Stimulated activated CD4-positive, alpha-beta T cell treated with anti-CD3 and anti-CD28 coated beads, Interleukin-2, amount 100 ng/mL, for 24 hours (primary cell): ENCODE data around the gene ADRA2B.
A peak's percentile ranks its signal among the peaks of the same experiment; 100 is the strongest.
"Not testable (repeated sequence)": the region's sequence is repeated elsewhere in the genome, so short reads cannot be mapped to it uniquely, and the experiment has no call there.

Source experiments
- DNase-seq, 2 donors: peaks; one replicate each; pipeline ENCODE4 v3.0.0-alpha.2; 2020

ADRA2B gene

DNA sequence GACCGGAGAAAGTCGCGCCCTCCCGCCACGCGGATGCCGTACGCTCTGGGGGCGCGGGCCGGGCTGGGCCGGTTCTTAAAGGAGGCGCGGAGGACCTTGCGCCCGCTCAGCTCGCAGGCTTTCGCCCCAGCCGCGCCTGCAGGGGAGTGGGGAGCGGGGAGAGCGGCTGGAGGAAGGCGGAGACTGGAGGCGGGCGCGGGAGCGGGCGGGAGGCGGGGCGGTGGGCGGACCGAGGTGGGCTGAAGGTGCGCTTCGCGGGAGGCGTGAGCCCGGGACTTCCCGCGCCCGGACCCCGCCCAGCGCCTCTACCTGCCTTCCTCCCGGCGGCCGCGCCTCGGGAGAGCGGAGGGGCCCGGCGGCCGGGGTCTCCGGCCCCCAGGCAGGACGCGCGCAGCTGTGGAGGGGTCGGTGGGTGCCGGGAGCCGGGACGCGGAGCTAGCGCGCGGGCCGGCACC, at the start of gene ADRA2B:
TSS of gene ADRA2B (minus strand) at position 148 of the 455 bp plus-strand sequence. CDS start 422 bp downstream, outside the sequence.
- DNase-seq = peak; percentile 69 to 86

DNA sequence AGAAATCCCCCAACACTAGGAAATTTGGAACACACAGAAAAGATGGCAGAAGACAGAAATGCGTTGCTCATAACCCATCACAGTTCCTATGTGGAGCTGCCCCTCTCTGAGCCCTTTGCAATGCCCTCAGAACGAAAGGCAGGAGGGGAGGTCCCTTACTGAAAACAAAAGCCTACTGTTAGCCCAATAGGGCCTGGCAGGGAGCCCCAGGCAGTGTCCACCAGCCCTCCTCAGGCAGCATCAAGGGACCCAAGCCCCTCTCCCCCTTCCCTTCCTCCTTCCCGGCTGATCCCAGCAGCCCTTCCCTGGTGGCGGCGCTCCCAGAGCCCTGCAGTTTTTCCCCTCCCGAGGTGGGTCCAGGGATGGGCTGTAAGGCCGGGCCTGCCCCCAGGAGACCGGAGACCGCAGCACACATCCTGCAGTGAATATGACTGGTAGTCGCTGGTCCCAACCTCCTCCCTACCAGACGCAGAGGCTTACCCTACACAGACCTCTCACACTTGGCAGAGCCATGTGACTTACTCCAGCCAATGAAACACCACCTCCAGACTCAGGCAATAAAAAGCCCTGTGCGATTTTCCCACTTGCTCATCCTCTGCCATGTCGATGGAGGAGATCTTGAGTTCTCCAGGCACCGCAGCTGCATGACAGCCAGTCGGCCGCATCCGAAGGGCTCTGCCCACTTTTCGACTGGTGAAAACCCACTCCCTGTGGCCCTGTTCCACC, 48.3 kb upstream of the ADRA2B start:
- peak; percentile 65 to 70 for DNase-seq

DNA sequence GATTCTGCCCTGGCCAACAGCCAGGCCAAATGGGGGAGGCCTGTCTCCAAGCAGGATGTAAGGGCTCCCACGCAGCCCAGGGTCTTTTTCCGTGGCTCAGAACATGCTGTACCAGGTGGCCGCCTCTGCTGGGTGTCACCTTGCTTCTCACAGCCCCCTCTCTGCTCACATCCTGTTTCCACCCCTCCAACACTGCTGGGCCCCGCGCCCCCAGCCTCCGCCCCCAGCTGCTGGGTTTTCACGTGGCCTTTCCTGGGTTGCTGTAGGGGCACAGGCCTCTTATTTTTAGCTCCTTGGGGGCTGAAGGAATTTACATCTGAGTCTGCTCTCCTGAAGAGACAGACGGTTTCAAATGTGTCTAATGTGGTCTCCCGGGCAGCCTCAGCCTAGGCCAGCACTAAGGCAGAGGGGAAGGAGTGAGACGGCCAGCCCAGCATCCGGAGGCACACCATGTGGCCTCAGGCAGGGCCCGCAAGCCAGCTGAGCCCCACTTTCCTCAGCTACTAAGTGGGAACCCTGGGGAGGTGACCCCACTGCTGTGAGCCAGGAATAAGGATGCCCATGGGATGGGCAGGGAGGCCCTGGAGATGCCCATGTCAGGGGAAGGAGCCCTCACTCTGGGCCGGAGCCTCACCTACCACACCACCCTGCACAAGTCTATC, 47.5 kb upstream of the ADRA2B start:
- peak; percentile 82 to 86 for DNase-seq

DNA sequence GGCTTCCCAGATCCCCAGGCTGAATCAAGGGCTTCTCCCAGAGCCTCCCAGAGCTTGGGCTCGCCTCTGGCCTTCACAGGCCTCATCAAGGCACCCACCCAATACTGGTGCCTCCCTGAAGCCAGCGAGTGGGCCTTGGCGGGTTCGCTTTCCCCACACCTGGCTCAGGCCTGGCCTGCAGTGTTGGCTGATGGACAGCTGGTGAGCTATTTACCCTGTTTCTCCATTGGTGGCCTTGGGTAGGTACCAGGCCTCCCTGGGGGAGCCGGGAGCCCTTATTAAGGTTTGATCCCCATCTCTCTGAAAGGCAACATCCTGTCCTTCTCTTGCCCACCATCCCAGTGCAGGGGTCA, 47.0 kb upstream of the ADRA2B start:
- DNase-seq = no peak

DNA sequence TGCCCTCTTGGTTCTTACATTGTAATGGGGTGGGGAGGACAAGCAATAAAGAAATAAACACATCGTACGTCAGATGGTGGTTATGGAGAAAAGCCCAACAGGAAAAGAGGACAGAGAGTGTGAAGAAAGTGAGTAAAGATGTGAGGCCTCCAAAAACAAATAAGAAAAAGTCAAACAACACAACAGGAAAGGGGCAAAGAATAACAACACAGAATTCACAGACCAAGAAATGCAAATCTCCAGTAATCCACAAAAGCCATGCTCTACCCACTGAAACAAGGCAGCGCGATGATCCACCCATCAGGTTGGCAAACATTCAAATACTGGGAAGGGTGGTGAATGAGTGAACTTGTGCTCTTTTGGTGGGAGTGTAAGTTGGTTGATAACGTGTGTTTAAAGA, 45.5 kb upstream of the ADRA2B start:
- DNase-seq = no peak

DNA sequence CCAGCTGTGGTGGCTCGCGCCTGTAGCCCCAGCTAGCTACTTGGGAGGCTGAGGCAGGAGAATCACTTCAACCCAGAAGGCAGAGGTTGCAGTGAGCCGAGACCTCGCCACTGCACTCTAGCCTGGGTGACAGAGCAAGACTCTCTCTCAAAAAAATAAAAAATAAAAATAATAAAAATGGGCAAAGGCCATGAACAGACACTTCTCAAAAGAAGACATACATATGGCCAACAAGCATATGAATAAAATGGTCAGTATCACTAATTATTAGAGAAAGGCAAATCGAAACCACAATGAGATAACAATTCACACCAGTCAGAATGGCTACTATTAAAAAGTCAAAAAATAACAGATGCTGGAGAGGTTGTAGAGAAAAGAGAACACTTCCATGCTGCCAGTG, 44.0 kb upstream of the ADRA2B start:
- not testable (repeated sequence) for DNase-seq

DNA sequence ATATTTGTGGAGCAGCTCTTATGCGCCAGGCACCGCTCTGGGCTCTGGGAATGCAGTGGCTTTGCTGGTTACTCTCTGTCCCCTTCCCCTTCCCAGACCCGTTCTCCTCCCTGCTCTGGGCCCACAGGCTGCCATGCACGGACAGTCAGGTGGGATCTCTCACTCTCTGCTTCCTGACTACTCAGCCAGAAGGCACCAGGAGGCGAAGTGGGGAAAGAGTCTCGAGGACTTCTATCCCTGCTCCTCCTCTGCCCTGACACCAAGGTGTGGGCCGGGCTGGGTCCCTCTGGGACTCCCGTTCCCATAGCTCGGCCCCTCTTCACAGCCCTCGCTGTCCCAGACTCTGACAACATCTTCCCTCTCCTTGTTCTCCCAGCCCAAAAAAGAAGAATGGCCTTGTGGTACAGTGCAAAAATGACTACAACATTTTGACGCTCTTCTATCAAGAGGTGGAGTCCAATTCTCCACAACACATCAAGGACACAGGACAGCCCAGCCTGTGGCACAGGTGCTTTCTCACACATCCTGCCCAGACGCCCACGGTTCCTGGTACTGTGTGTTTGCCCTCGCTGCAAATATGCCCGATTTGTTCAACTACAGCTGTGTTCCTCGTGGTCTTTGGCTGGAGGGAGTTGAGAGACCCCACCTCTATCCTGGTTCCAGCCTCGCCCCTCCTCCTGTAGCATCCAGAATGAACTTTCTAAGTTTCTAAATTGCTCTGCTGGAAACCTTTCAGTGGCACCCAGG, 42.9 kb upstream of the ADRA2B start:
- peak; percentile 49 to 69 for DNase-seq

DNA sequence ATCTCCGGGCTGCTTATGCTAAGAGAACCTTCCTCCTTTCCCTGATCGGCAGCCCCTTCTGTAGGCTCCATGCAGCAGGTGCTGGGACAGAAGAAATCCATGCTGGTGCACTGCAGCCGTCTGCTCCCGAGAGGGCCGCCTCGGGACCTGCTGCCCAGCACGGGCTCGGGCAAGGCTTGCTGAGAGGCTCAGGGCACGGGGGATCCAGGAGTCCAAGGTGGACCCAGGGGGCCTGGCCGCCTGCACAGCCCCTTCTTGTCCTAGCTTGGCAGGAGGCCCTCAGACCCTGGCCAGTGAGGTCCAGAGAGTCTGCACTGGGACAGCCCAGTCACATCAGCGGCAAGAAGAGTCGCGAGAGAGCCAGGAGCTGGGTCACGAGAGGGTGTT, 42.2 kb upstream of the ADRA2B start:
- DNase-seq = no peak

DNA sequence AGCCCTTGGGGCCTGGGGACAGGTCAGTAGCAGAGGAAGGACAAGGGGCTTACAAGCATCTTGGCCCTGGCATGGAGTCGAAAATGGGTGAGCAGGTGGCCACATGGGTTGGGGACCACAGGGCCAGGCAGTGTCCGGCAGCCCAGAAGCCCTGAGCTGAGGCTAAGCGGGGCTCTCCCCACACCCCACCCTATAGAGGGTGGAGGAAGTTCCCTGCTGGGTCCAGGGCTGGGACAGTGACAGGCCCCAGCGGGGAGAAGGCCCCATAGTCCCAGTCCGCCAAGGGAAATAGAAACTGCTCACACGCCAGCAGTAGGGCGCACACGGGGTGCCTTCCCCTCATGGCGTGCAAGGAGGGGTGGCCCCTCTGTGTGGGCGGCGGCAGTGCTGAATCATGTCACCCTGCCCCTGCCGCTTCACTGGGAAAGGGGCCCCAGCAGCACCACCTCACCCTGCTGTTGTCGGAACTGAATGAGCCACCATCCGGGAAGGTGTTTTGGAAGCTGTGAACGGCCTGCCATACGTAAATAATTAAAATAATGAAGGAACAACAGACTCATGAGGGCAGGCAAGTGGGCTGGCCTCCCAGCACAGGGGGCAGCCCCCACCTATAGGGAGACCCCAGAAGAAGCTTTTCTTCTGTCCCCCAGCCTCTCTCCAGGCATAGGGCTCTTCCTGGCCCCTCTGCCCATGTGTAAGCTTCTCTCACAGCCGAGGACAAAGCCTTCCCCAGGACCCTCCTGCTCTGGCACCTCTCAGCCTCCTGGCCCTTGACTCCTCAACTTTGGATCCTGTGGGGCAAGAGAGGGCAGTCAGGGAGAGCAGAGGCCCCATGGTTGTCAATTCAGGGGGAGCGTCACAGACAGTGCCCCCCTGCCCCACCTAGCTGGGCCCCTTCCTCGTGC, 41.5 kb upstream of the ADRA2B start:
- DNase-seq = peak; percentile 97 to 98

DNA sequence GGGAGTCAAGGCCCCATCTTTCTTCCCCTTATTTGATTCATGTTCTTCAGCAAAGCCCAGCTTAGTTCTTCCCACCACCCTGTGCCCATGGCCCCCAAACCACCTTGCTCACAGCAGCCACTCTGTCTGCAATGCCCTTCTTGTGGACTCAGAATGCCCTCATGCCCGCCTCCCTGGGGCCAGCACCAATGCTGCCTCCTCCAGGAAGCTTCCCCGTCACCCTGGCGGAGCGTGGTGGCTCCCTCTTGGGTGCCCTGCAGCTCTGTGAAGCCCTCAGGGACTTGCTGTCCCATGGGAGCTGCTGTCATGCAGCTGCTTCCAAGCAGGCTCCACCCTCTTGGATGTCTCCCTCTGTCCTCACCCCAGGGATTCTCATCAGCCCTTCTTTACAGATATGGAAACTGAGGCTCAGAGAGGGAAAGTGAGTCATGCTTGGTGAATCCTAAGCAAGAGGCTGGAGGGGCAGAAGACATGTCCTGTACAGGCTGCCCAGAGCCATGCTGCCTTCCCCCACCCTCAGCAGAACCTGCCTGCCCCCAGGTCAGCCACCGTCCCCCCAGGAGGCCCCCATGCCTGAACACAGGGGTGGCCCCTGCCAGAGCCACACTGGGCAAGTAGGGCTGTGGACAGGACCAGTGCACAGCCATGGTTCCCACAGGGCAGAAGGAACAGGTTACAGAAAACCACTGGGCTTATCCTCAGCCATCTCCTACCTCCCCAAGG, 40.7 kb upstream of the ADRA2B start:
- peak in 1 of 2 donors; percentile 41 for DNase-seq

DNA sequence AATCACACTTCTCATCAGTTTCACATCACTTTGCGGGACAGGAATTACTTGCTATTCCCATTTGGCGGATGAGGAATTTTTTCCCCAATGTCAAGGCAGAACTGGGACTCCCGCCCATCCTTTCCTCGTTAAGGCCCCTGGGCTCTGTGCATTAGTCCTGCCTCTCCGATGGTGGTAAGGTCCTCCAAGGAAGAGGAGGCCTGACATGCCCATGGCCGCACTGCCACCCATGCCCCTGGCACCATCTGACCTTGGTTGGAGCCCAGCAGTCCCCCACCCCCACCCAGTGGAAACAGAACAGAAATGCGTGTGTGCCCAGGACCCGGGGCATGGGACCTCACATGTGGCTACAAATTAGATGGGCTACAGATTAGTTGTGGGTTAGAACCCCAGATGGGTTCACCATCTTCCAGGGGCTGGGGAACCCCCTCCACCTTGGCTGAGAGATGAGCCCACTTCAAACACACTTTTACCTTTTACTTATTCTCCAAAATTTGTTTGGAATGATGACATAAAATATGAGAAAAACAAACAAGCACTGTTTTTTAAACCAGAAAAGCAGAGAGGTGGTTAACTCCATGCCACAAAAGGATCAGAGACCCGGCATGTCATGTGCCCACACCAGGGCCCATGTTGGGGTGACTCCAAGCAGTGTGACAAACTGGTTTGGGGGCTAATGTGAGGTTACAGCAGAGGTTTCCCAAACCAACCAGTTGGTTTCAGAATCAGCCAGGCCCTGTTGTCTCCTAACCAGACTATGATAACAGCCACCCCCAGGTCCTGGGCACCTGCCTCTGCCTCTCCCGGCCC, 39.8 kb upstream of the ADRA2B start:
- DNase-seq = peak; percentile 60

DNA sequence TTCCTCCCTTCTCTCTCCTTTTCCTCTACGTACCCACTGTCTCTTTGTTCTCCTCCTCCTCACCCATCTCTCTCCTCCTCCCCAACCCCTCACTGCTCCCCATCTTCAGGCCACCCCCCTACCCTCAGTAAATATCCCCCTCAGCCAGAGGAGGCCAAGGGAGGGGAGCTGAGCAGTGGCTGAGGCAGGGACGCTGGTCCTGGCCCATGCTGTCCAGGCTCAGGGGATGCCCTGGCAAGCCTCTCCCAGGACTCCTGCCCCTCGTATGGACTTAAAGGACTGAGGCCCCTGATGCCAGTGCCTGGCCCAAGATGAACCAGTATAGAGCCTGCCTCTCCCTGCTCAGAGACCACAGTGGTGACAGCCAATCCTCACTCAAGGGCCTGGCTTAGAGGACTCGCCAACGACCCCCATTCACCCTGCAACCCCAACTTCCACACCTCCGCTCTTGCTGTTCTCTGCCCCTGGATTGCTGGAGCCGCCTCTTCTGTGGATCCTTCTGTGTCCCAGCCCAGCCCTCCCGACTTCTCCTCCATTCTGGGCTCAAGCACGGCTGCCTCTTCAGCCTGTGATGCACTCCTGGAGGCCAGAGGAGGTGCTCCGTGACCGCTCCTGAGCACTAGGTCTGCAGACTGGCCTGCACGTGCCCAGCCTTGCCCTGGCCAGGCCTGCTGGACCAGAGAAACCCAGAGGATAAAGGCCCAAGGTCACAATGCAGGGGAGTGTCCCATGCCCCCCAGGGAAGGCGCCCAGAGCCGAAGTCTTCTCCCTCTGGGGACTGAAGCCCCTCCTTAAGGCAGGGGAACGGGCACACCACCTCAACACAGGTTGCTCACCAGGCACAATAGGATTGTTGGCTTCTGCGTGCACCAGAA, 38.4 kb upstream of the ADRA2B start:
- DNase-seq = no peak

DNA sequence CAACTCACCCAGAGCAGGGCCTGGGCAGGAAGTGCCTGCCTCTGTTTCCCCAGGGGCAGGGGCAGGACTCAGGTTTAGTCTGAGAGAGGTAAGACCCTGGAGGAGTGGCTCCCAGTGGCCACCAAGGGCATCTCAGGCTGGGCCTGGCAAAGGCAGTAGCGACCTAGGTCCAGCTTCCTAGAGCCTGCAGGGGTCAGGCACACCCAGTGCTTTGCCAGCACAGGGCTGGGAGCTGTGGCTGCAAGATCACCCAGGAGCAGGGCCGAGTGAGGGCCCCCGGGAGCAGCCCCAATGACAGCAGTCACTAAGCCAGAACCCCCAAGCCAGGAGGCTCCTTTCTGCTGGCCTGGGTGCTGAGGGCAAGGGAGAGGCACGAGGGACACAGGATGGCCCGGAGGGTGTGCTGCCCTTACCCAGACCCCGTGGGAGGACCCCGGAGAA, 37.6 kb upstream of the ADRA2B start:
- no peak for DNase-seq

DNA sequence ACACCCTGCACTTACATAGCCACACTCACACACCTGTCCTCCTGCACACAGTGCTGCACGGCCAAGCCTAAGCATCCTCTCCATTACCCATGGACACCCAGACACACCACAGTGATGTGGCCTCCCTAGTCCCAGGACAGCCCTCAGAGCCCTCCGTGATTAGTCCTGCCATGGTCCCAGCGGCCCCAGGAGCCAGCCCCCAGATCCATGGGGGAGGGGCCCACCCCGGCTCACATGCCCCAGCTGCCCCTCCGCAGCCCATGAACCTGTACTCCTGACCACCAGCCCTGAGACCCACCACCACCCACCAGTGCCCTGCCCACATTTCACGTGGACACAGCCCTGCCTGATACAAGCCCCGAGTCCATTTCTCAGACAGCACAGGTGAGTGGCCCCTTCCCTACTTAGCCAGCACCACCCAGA, 36.9 kb upstream of the ADRA2B start:
- no peak for DNase-seq

DNA sequence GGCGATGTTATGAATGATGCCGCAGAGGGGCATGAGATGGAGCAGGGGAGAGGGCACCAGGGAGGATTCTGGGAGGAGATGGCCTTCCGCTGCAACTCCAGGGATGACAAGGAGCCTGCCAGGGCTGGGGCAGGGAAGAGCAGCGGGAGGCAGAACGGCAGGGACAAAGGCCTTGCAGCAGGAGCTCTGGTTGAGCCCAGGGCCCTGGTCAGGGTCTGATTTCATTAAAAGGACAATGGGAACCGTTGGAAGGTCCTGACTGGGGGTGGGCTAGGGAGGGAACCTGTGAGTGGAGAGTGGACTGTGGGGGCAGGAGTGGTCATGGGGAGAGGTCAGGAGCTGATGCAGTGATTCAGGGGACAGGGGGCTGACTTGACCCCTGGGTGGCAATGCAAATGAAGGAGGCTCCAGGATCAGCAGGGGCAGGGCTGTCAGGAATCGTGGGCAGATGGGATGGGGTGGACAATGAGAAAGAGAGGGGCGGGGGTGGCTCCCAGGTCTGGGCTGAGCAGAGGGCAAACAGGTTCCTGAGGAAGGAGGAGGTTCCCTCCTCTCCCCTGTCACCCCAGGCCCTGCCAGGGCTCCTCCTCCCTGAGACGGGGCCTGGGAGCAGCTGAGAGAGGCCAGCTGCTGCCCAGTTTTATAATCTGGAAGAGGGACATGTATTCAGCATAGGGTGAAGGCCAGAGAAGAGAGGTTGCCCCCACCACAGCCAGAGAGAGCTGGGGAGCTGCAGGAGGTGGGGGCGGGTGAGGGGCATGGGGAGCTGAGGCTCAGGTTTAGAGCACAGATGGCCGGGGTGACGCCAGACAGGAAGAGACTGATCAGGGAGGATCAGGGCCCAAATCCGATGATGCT, 36.2 kb upstream of the ADRA2B start:
- DNase-seq = no peak

DNA sequence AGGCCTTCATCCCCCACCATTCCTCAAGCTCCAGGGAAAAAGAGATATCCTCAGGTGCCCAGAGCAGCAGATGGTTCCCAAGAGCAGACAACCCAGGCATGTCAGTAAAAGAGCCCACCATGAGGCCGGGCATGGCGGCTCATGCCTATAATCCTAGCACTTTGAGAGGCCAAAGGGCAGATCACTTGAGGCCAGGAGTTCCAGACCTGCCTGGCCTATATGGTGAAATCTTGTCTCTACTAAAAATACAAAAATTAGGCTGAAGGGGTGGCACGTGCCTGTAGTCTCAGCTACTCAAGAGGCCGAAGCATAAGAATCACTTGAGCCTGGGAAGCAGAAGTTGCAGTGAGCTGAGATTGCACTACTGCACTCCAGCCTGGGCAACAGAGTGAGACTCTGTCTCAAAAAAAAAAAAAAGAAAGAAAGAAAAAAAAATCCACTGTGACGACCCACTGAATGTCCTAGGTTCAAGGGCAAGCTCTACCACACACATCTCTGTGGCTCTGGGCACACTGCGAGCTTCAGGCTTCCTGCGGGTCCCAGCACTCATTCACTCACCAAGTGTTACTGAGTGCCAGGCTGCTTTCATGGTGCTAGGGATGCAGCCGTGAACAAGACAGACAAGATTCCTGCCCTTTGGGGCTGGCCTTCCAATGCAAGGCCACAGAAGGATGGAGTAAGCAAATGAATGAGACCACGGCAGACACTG, 35.4 kb upstream of the ADRA2B start:
- no peak for DNase-seq

DNA sequence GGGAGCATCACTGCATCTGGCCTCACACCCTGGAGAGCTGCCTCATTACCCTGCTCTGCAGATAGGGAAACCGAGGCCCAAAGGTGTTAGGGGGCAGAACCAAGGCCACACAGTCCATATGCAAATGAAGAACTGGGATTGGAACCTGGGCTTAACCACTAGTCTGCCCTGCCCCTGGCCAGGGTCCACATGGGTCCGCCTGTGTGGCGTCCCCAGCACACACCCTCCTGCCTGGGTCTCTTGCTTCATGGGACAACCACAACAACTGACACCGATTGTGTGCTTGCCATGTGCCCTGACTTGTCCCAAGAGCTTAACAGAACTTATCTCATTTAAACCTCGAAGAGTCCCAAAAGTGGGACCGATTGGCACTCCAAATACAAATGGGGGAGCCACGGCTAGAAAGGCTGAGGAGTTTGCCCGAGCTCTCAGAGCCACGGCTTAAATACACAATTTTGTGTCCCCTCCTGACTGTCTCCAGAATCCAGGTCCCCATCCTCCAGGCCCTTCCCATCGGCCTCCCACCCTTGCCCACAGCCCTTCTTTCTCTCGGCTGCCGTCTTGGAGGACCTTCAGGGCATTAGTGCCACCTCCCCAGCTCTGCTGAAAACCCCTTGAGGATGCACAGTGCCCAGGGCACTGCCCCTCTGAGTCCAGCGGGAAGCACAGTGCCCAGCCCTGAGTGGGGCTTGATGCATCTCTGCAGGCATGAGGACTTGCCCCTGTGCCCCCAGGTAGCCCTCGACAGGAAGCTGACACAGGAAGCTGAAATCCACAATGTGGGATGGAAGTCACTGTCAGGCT, 34.6 kb upstream of the ADRA2B start:
- no peak for DNase-seq
